Right forelimb (tissue), 1 donor: ENCODE results near the gene FBXW11.

Experiments used
- DNase-seq: peaks from one replicate; pipeline ENCODE4 v3.0.0-alpha.2; 2018

FBXW11 gene

DNA sequence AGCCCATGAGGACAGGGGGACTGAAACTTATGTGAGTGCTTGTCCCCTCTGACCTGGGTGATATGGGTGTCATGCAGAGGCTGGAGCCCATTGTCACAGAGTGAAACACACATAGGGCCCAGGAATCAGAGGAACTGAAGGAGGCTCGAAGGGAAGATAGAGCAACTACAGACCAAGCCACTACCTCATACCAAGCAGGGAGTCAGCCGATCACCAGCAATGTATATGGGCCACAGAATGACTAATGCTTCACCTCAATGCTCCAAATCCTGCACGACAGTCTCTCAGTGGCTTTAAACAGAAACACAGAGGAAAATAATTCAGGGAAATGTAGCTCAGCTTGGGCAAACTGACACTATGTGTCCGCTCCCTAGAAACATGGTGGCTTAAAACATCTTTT is 8.9 kb upstream of the FBXW11 start:
- no peak for DNase-seq

DNA sequence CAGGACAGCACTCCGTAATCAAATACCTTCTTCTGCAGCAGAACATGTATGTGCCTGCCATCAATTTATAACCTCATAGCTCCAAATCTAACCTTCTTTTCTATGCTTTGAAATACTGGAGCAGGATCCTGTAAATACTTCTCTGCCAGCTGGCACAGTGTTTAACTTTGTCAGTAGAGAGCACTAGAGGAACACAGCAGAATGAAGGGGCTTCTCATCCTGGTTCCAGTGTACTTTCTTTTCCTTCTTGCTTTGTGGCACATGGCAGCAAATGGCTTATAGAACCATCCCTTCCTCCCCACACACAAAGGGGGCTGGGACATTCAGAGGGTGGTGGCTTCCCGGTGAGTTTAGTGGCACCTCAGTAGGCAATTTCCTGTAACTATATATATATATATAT is 3.8 kb upstream of the FBXW11 start:
- DNase-seq, result no peak

DNA sequence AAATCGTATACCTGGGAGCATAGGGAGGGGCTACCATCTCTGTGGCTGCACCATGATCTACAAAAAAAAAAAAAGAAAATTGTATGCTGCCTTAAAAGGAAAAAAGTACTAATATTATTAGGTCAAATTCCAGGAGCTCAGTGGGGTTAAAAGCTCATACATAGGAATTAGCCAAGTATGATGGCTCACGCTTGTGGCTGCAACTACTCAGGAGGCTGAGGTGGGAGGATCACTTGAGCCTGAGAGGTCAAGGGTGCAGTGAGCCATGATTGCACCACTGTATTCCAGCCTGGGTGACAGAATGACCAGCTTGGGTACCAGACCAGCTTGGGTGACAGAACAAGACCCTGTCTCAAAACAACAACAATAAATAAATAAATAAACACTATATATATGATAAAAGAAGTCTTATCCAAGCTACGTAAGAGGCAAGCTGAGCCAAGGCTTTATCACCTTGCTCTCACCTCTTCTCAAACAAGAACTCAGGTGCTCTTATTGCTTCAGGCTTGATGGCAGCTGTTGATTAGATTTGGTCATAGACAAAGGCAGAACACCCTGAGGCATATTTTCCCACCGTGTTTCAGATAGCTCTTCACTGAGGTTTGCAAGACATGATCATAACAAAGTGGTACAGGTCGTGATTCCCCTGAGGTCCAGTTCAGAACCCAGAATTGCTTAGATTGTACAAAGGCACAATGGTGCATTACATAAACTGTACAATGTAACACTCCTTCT is 3.3 kb upstream of the FBXW11 start:
- no peak for DNase-seq

DNA sequence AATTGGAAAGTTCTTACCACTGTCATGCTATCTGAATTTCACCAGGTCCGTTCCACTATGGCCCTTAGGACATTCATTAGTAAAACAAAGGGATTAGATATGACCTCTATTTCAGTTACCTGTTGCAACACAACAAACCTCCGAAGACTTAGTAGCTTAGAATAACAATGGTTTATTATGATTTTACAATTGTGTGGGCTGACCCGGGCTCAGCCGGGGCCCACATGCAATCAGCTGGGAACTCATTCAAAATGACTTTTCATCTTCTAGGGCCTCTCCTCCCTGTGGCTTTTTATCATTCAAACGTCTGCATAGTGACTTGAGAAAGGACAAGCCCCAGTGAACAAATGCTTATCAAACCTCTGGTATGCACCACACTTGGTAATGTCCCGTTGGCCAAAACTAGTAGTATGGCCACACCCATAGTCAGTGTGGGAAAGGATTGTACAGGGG is 2.3 kb upstream of the FBXW11 start:
- no peak for DNase-seq

DNA sequence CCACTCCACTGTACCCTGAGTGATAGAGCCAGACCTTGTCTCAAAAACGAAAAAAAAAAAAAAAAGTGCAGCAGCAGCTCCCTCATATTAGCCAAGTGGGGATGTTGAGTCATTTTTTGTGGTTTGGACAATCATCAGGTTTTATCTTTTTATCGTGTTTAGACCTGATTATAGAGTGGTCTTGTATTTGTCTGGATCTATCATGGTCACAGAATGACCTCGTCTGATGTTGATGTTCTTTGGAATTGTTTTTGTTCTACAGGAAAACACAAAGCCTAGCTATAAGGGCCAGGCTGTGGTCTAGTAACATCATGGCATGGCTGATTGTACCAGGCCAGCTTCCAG is 1.6 kb upstream of the FBXW11 start:
- DNase-seq, result no peak

DNA sequence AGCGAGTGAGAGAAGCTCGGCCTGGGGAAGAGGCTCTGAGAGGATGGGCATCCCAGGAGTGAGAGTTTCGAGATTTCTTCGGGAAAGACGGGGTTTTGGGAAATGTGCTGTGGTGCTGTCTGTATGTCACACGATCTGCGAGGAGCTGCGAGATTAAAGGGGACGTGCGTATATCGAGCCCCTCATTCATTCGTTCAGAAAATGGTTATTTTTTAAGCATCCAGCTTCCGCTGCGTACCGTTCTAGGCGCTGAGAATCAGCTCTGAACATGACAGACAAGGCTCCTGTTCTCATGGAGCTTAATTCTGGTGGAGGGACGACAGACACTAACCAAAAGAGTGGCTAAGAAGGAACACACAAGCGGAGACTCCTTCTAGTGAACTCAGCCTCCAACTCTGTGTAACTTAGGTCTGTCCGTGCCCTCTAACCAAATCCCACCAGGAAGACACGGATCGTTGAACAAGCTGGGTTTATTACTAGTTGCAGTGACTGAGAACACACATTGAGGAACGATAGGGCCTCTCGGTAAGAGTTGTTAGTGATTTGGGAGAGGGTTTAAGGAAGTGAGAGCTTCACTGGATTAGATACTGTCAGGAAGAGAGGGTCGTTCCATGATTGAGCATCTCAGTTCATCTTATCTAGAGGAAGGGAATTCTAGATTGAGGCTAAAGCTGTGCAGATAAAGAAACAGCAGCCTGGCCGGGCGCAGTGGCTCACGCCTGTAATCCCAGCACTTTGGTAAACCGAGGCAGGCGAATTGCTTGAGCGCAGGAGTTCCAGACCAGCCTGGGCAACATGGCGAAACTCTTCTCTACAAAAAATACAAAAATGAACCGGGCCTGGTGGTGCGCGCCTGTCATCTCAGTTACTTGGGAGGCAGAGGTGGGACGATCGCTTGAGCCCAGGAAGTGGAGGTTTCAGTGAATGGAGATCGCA is 1.0 kb upstream of the FBXW11 start:
- DNase-seq, result no peak

DNA sequence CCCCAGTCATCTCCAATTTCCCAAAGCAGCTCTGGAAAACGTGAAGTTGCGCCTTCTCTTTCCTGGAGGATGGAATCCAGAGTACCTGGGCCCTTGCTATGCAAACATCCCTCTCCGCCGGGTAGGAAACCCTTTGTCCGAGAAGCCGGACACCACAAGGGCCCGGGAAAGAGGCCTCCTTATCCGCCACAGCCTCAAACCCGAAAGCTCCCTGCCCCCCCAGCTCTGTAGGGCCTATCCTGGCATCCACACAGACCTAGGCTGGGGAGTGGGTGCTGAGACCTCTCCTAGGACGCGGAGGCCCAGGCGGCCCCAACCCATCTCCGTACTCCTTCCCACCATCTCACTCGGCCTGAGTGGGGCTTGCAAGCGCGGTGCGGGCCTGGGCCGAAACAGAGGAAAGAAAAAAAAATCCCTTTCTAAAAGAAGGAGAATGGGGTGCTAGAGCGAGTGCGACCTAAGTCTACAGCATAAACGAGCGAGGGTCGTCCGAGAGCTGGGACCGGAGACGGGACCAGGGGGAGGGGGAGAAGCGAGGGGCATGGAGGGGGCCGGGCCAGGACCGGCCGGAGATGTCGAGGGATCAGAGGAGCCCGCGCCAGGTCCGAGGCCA is 624 bp downstream of the FBXW11 start:
- DNase-seq, result no peak

DNA sequence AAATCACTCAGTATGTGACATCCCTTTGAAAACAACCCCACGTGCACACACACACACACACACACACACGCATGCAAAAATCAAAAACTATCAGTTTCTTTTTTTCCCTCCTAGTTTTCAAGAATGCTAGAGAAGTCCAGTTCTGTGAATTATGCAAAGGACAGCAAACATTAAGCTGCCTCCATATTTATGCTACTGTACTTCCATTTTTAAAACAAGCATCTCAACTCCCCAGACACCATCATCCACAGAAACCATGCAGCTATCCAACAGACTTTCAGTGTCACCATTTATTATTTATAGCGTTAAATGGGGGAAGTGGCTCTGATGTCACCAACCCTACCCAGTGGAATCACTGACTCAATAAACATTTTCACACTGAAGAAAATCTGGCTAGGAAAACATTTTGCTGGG is 1.6 kb downstream of the FBXW11 start:
- DNase-seq, result no peak

DNA sequence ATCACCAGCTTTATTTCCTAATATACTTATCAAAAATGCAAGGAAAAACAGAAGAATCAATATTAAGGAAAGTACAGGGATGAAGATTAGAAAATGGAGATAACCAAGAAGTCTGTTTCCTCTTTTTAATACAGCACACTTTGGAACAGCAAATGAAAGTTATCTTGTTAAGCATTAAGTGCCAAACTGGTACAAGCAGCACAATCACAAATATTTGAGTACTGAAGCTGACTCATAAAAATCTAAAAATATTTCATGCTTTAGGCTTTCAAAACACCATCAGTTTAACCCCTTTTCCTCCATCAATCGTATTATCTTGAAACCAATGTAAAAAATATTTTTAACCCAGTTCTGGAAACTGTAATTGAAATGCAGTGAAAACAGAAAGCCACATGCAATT is 2.7 kb downstream of the FBXW11 start:
- DNase-seq, result no peak

DNA sequence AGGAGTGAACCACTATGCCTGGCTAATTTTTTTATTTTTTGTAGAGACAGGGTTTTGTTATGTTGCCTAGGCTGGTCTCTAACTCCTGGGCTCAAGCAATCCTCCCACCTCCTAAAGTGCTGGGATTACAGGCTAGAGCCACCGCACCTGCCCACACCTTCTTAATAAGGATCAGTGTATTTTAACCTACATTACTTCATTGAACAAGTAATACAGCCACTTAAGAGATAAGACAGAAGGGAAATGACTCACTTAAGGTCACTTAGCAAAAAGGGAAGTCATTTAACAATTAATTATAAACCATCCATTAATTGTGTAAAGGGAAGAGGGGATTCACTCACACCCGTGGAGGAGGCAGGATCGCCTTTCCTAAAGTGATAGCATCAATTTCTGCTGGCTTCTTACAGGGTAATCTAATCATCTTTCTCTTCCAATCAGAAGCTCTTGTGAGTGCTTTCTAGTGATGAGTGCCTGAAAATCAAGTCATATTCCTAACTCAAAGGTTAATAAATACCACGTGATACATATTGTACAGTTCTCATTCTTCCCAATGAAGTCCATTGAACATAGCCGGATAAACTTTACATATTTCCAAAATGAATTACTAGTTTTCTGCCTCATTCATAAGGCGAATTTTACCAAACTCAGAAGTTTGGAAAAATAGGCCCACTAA is 3.5 kb downstream of the FBXW11 start:
- DNase-seq, result no peak

DNA sequence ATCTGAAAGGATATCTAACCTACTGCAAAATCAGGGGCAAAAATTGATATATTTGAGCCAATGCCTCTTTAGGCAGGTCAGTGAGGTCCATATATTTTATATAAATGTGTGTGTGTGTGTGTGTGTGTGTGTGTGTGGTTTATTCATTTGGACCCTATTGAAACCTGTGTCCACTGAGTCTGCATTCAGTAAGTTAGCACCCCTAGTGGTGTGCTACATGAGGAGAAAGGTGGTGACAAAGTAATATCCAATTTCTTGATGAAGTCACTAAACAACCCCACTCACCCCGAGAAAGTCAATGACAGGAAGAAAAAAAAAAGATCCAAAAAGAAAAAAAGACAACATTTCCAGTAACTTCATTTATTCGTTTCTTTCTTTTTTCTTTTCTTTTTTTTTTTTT is 4.1 kb downstream of the FBXW11 start:
- no peak for DNase-seq

DNA sequence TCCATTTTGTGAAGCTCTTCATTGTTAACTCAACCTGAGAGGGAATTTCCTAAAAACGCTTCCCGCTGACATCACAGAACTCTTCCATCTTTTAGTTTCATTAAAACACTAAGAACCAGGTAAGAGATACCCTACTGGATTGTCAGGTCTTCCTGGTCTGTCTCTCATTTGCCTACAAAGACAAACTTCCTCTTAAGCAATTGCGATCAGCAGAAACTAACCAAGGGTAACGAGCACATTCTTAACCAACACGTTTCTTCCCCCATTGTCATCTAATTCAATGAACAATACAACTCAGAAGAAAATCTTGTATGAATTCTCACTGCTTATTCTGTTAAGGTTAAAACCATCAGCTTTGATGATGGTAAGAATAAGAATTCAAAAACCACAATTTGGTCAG is 6.6 kb downstream of the FBXW11 start:
- DNase-seq, result no peak

DNA sequence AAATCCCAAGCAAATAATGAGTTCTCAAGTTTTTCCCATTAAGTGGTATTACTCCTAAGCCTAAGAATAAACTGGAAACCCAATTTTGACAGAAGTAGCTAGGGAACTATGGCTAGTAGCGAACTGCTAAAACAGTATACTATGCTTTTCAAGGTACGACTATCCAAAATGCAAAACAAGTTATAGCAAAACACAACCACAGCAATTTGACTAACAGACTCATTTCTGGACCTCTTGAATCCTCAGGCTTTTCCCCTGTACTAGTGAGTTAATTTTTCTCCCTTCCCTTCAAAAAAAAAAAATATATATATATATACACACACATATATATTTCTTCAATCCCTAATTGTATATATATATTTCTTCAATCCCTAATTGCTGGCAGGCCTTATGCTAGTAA is 7.3 kb downstream of the FBXW11 start:
- no peak for DNase-seq

DNA sequence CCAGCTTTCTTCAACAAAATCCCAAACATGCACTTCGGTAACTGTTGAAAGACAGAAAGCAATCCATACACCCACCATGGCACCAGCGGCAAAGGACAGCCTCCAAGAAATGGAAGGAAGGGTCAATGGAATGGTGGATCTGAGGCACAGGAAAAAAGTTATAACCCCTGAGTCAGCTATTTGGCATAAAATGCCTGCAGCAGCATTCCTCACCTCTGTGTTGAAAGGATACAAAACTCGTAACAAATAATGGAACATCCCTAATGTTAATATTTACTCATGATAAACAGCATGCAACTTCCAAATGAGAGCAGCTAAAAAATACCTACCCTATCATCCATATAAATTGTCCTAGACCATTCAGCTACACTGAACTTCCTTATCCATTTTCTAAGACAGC is 9.4 kb downstream of the FBXW11 start:
- DNase-seq, result no peak

DNA sequence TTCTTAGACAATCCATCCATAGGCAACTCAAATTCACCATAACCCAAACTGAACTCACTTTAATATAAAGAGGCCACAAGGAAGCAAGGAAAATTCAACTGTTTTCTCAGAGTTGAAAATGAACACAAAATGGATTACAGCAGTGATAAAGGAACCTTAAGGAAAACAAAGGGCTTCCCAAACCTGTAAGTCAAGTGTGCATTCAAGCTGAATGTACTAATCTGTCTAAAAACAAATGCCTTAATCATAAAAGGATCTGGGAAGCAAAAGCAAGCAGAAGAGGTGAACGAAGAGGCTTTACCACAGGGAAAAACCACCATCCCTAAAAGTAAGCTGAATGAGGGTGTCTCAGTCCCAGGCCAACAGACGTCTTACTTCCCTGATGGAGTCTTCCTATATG is 13.6 kb downstream of the FBXW11 start:
- no peak for DNase-seq

DNA sequence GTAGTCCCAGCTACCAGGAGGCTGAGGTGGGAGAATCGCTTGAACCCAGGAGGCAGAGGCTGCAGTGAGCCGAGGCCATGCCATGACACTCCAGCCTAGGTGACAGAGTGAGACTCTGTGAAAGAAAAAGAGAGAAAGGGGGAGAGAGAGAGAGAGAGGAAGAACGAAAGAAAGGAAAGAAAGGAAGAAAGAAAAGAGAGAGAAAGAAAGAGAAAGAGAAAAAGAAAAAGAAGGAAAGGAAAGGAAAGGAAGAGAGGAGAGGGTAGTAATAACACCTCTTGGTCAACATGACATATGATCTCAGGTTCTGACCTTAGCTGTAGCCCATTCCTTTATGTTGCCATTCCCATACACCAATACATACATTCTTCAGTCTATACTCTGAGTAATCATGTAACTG is 14.1 kb downstream of the FBXW11 start:
- DNase-seq, result no peak

DNA sequence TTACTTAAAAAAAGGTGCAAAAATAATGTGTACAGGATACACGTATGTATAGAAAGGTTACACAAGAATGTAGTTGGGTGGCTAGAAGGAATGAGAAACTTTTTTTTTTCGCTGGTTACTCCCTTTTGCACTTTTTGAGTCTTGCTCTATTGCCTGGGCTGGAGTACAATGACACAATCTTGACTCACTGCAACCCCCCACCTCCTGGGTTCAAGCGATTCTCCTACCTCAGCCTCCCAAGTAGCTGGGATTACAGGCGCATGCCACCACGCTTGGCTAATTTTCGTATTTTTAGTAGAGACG is 15.8 kb downstream of the FBXW11 start:
- DNase-seq, result no peak

DNA sequence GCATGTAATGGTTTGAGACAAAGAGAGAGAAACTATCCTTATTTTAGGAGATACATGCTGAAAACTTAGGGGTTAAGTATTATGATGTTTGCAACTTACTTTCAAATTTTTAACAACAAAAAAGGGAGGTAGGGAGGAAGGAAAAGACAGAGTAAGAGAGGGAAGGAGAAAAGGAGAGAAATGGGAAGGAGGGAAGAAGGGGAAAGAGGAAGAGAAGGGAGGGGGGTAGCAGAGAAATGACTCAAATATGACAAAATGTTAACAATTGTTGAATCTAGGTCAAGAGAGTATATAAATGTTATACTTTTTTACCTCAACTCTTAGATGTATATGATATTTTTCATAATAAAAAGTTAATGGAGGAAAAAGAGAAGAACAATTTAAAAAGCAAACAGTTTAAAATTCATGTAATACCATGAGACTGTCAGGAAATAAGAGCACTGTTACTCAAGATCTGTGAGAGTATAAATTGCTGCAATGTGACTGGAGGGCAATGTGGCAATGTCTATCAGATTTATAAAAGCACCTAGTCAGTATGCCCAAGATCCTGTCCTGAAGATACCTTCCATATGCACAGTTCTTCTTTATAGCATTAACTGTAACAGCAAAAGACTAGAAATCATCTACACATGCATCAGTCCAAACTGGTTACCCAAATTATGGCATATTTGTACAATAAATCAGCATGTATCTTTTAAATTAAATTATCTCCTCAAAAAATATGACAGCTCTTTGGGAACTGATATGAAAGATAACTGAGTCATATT is 16.3 kb downstream of the FBXW11 start:
- DNase-seq, result no peak

DNA sequence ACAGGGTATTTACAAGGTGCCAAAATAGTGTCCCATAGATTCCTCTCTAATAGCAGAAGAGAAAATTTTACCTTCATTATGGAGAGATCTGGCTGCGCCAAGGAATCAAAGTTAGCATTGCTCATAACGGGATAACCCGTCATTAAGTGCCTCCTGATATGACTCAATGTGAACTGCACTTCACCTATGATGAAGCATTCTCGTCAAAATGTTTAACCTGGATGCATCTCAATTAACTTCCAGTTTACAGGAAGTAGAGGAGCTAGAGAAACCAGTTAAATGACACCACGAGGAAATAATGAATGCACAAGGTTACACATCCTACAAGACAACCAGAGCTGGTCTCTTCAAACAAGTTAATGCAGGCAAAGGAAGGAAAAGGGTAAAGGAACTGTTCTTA is 17.2 kb downstream of the FBXW11 start:
- DNase-seq, result no peak

DNA sequence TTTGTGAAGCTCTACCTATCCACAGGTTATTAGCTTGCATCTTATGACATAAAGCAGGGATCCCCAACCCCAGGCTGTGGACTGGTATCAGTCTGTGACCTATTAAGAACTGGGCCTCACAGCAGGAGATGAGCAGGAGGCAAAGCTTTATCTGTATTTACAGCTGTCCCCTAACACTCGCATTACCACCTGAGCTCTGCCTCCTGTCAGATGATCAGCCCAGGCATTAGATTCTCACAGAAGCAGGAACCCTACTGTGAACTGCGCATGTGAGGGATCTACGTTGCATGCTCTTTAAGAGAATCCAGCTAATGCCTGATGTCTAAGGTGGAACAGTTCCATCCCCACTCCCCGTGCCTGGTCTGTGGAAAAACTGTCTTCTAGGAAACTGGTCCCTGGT is 19.7 kb downstream of the FBXW11 start:
- no peak for DNase-seq

DNA sequence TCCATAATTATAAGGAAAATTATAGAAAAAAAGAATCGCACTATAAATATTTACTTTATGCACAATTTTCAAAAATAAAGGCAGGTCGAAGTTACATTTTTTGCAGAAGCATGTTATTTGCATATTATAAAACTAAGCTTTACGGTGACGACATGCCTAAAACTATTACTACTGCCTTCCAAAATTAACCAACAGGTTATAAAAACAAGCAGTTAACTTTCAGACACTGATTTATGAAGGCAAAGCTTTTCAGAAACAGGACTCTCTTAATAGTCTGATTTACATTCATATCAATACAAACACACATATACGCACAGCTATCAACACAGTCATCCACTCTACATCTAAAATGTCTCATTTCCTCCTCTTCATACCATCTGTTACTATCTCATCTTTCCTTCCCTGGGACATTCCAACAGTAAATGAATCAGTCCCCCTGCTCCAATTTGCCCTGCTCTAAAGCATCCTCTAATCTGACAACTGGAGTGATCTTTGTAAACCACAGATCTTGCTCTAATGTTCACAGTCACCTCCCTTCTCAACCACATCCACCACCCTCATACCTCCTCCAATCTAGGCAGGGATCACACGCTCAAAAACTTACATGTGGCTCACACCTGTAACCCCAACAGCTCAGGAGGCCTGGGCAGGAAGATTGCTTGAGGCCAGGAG is 21.6 kb downstream of the FBXW11 start:
- no peak for DNase-seq

DNA sequence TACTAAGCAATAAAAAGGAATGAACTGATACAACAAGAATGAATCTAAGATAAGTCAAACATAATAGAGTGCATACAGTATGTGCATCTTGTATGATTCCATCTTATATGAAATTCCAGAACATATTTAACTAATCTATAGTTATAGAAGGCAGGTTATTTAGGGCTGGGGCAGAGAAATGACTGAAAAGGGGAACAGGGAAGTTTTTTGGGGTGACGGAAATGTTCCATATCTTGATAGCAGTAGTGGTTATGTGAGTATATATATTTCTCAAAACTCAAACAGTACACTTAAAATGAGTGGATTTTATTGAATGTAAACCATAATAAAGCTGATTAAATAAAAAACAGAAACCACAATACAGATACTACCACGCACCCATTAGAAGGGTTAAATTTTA is 24.6 kb downstream of the FBXW11 start:
- DNase-seq, result no peak
